Cardiac fibroblast (primary cell): Measurements from ENCODE around the gene REPS1.
"Not testable (repeated sequence)": the region's sequence is repeated elsewhere in the genome, so short reads cannot be mapped to it uniquely, and the experiment has no call there.

Experiments used
- DNase-seq, 2 donors: peaks; one replicate each; pipeline versions ENCODE4 v3.0.0 to v3.0.0-alpha.2; 2010; ENCODE audit warnings: low read depth in 2 of 2
- H3K4me3 ChIP-seq, 2 donors: replicated peaks in 1 of 2; 1 replicate in 1 of 2; 2 replicates in 1 of 2; pipeline ENCODE4 v1.5.1; 2011; ENCODE audit warnings: low read depth in 2 of 2, low read length in 2 of 2, mild to moderate bottlenecking in 2 of 2, moderate library complexity in 1 of 2
- TF ChIP-seq, protein P1 (sequence below): IDR thresholded peaks from one replicate; pipeline ENCODE4 v1.5.1; 2011; ENCODE audit warnings: low read depth, mild to moderate bottlenecking, low read length, inconsistent platforms

The REPS1 gene

GRCh38 chr6:138944412-138944811 lies 43.6 kb downstream of the REPS1 start:
- no peak overlapping the region for H3K4me3 ChIP-seq
- TF ChIP-seq, protein P1, sequence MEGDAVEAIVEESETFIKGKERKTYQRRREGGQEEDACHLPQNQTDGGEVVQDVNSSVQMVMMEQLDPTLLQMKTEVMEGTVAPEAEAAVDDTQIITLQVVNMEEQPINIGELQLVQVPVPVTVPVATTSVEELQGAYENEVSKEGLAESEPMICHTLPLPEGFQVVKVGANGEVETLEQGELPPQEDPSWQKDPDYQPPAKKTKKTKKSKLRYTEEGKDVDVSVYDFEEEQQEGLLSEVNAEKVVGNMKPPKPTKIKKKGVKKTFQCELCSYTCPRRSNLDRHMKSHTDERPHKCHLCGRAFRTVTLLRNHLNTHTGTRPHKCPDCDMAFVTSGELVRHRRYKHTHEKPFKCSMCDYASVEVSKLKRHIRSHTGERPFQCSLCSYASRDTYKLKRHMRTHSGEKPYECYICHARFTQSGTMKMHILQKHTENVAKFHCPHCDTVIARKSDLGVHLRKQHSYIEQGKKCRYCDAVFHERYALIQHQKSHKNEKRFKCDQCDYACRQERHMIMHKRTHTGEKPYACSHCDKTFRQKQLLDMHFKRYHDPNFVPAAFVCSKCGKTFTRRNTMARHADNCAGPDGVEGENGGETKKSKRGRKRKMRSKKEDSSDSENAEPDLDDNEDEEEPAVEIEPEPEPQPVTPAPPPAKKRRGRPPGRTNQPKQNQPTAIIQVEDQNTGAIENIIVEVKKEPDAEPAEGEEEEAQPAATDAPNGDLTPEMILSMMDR = no peak
- DNase-seq = peak; percentile 61 to 78

DNA sequence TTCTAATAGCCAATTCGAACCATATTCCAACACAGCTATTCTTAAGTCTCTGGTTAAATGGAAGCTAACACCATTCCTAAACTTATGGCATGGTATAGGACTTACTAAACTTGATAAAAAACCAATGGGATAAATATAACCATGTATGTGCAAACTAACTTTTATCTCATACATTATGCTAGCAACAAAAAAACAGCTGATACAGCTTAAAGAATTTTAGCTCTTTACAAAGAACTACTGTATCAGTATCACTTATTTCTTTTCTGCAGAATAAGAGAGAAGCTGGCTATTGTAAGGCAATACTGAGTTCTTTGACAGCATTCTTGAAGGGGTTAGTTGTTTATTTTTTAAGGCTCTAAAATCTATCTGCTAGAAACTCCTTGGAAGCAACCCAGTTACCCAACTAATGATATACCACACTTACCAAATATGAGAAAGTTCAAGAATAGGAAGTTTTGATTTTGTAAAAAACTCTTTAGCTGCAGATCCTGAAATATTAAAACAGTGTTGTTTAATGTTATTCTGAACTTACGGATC lies 44.9 kb downstream of the REPS1 start:
- TF ChIP-seq, protein P1 = no peak
- DNase-seq = no peak
- H3K4me3 ChIP-seq = no peak overlapping the region

GRCh38 chr6:138936873-138937272 lies 51.2 kb downstream of the REPS1 start:
- not testable (repeated sequence) for DNase-seq, H3K4me3 ChIP-seq

DNA sequence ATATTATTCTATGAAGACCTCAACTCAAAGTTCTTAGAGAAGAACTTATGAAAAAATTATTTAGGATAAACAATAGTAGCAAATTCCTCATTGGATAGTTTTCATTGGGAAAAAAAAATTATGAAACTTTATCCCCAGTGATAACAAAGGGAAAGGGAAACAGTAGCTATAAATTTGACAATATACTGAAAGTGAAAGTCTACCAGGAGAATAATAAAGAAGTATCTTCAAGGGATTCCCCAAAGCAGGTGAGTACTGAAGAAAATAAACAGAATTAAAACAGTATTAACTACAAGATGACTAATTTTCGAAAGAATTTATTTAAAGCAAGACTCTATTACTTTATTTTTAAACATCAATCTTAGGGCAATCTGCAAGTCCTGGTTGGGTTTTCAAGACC lies 56.4 kb downstream of the REPS1 start:
- TF ChIP-seq, protein P1 = no peak
- no peak overlapping the region for H3K4me3 ChIP-seq

DNA sequence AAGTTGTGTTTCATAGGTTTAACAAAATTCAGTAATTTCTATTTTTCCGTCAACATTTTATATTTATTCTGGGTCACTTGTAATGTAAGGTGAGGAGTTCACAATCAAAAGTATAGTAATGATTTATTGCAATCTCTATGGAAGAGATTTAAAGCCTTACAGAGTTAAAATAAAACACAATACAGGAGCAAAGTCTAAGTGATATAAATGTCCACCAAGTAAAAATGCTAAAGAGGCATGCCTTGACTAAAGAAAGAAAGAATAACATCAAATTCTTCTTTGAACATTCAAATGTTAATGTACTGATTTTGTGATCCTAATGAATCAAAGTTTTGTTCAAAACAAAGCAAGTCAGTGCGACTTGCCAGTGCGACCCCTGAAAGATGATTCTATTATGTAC lies 61.5 kb downstream of the REPS1 start:
- DNase-seq = no peak
- no peak overlapping the region for H3K4me3 ChIP-seq
- TF ChIP-seq, protein P1 = no peak

More for the DNA sequence above, 56.4 kb downstream of the REPS1 start:
- no peak for DNase-seq

DNA sequence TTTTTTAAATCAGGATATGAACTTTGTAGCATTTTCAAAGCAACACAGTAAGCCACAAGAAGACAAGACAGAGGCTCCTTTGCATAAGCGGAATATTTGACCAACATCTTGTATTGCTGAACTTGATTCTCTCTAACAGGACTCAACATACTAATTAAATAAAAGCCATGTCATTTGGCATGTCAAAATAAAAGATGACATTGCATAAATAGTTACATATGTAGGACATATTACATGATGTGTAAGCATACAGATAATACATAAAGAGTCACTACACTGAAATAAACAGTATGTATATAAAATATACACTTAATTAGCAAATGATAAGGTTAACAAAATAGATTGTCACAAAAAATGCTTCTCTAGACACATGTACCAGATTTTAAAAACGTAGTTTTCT lies 62.2 kb downstream of the REPS1 start:
- DNase-seq = no peak
- no peak overlapping the region for H3K4me3 ChIP-seq
- TF ChIP-seq, protein P1 = no peak

DNA sequence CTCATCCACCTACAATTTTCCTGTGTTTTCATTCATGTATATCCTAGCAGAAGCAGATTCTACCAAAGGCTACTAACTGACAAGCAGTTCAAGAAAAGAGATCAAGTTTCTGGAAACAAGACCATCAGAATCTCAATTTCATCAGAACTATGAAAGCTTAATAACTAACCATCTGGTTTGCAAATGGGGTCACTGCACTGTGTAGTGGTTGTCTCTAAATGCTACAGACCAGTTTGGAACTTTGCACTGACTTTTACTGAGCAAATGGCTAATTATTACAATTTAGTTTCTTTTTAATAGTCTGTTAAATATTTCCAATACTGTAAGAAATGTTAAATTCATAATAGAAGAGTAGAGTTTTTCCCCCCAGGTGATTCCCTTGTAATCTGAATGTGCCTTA lies 64.5 kb downstream of the REPS1 start:
- DNase-seq = no peak
- TF ChIP-seq, protein P1 = no peak
- H3K4me3 ChIP-seq = no peak overlapping the region
